K562 treated with DMSO at 1 percent for 48 hours (cell line): ENCODE results near the gene BOLA1. TPM values are rescaled to one million over a fixed set of nuclear protein-coding genes. Genes with fewer than 3 reads are reported as not detected.

Experiments
- total RNA-seq: library from RNA; unstranded; fragments of 300-600 nt; gene quantifications from 2 replicates; pipeline ENCODE4 v1.2.3, GENCODE V29; 2022; ENCODE audit warnings: low replicate concordance; ENCODE audit errors: extremely low read depth

BOLA1 gene
- total RNA-seq = not detected in 2 replicates

GRCh38 chr1:149899460-149900284 is at the start of gene BOLA1:
BOLA1 (plus strand) TSS chr1:149899568; CDS start chr1:149900060, 492 bp downstream.

GRCh38 chr1:149917571-149918144 is 18.3 kb downstream of the BOLA1 start, which contains the start of gene SV2A:
SV2A (minus strand) TSS chr1:149917844; CDS start chr1:149913840, 4,004 bp downstream.

GRCh38 chr1:149927563-149928400 is 28.4 kb downstream of the BOLA1 start, which contains the start of gene SF3B4:
SF3B4 (minus strand) TSS chr1:149927803; CDS start chr1:149927759, 44 bp downstream.

GRCh38 chr1:149936170-149936991 is 37.0 kb downstream of the BOLA1 start, which contains the start of gene MTMR11:
MTMR11 (minus strand) TSS chr1:149936879; CDS start chr1:149936647, 232 bp downstream.

Other genes with a start within 250 kb of the BOLA1 start
- not detected in 2 replicates for gene FCGR1A, start 116.9 kb upstream of the BOLA1 start, total RNA-seq
- not detected in 2 replicates for gene SV2A, start 18.3 kb downstream of the BOLA1 start, total RNA-seq
- gene SF3B4, start 28.2 kb downstream of the BOLA1 start, total RNA-seq = not detected in 2 replicates
- gene MTMR11, start 37.3 kb downstream of the BOLA1 start, total RNA-seq = not detected in 2 replicates
- not detected in 2 replicates for gene OTUD7B, start 111.2 kb downstream of the BOLA1 start, total RNA-seq
- not detected in 2 replicates for gene VPS45, start 168.2 kb downstream of the BOLA1 start, total RNA-seq